ENCODE measurements around the gene JADE2.

- TF ChIP-seq CTCF (IDR thresholded peaks at IDR 0.05) = no peak
- TF ChIP-seq EP300 (IDR thresholded peaks at IDR 0.05) = no peak
- no peak for TF ChIP-seq POLR2A (IDR thresholded peaks at IDR 0.05)
These were observed 4.0 kb downstream of the JADE2 start for GRCh38 chr5:134529460-134529859.

Data from stomach (tissue), 4 donors.